Right lobe of liver (tissue), 6 donors: ENCODE results near the gene NTN1. TPM values are rescaled to one million over a fixed set of nuclear protein-coding genes. Genes with fewer than 3 reads are reported as not detected.
A peak's percentile ranks its signal among the peaks of the same experiment; 100 is the strongest.

Experiments
- ATAC-seq, 4 donors: fragments of 200-7000 bp; cut with Tn5 transposase; one replicate each; pipeline ENCODE4 v1.9.1; 2020; ENCODE audit warnings: mild to moderate bottlenecking in 4 of 4, moderate library complexity in 4 of 4
- DNase-seq, 3 donors: peaks; one replicate each; pipeline ENCODE4 v3.0.0-alpha.2; 2020
- H3K27ac ChIP-seq, 3 donors: fragments of 200-600 bp; one replicate each; pipeline ENCODE4 v1.8.0; 2022
- H3K27me3 ChIP-seq, 2 donors: fragments of 200-600 bp; one replicate each; pipeline ENCODE4 v1.8.0; 2022
- H3K36me3 ChIP-seq, 4 donors: fragments of 200-600 bp; sonication (generic) in 1 of 4; one replicate each; pipeline versions ENCODE4 v1.5.1 to v1.8.0; 2017 to 2022; ENCODE audit warnings: control low read depth in 1 of 4
- H3K4me1 ChIP-seq, 4 donors: fragments of 200-600 bp; sonication (generic) in 1 of 4; one replicate each; pipeline versions ENCODE4 v1.5.1 to v1.8.0; 2017 to 2022; ENCODE audit warnings: control low read depth in 1 of 4
- H3K4me3 ChIP-seq, 3 donors: fragments of 200-600 bp; one replicate each; pipeline ENCODE4 v1.8.0; 2022
- H3K9me3 ChIP-seq, 4 donors: fragments of 200-600 bp; sonication (generic) in 1 of 4; one replicate each; pipeline versions ENCODE4 v1.5.1 to v1.8.0; 2017 to 2022; ENCODE audit warnings: control low read depth in 1 of 4
- CTCF ChIP-seq, 4 donors: fragments of 200-600 bp in 3 of 4; fragments of 450-650 bp in 1 of 4; IDR thresholded peaks; one replicate each; pipeline versions ENCODE4 v1.5.1 to v1.8.0; 2016 to 2022; ENCODE audit warnings: antibody characterized with exemption in 4 of 4, mild to moderate bottlenecking in 2 of 4
- POLR2A ChIP-seq: fragments of 450-650 bp; IDR thresholded peaks from one replicate; pipeline ENCODE4 v1.6.1; 2017; ENCODE audit warnings: antibody characterized with exemption, mild to moderate bottlenecking
- WGBS: methylation state at CpG from one replicate; pipeline ENCODE4 v1.1.6; 2018; ENCODE audit warnings: low coverage, low lambda C conversion rate; ENCODE audit not compliant: insufficient coverage; ENCODE audit errors: missing lambda C conversion rate; 5-methylcytosine and 5-hydroxymethylcytosine counted together
- intact Hi-C, 2 donors: fragments of 100-400 bp; cut with DNase I; formaldehyde crosslinking; loops; one replicate each; pipeline versions ENCODE4 v1.11.2 to v1.14.1; 2022
- total RNA-seq, 6 experiments: library from RNA; depleted of rRNA in 2 of 6; stranded (reverse); fragments of >200 nt in 2 of 6; fragmentation: NEBNext Ultra II Directional in 3 of 6; extraction: Animal tissue kit (Norgen Biotek cat#: 25700) in 3 of 6; gene quantifications; one replicate each; pipeline versions ENCODE4 v1.1.0 to v1.2.4, GENCODE V29; 2016 to 2023
- donor health status: DM: no; HTN: yes; CAD: no.
- donor health status: DM: no; HTN: no; CAD: no.
- donor health status: DM: no; HTN: no; CAD: no.
- donor health status: DM: no; HTN: yes; CAD: no.
- donor health status: DM: no; HTN: yes; CAD: no.

Gene NTN1
- total RNA-seq, 6 experiments from 2014 or later = 3.5 to 12.5 (median 8.5) TPM

GRCh38 chr17:9057310-9057709, 36.0 kb downstream of the NTN1 start:
- 10% methylated on average over 7 of the region's 7 CpGs for WGBS
- DNase-seq (peak; percentile 51 to 88 (median 86)), ATAC-seq (peak; percentile 73 to 85 (median 82))
- Histone ChIP-seq H3K4me3 (no peak overlapping the region), H3K36me3 (no peaks in the 10 kb centered on the region), H3K4me1 (peaks cover 0 to 53% (median 20%) of the 10 kb centered on the region in 4 donors), H3K27me3 (no peaks in the 10 kb centered on the region), H3K27ac (peak overlapping the region; percentile 13 to 80 (median 63)), H3K9me3 (no peaks in the 10 kb centered on the region)
- TF ChIP-seq CTCF (IDR thresholded peaks at IDR 0.05) = no peak
- no peak for TF ChIP-seq POLR2A
- intact Hi-C loops = no loop called here

GRCh38 chr17:9062399-9062902, 41.1 kb downstream of the NTN1 start:
- H3K27me3 ChIP-seq = no peaks in the 10 kb centered on the region
- 68% methylated on average over 9 of the region's 9 CpGs for WGBS
- ATAC-seq (no peak), DNase-seq (no peak)
- H3K9me3 ChIP-seq = no peaks in the 10 kb centered on the region
- H3K27ac ChIP-seq = peak overlapping the region in 2 of 3 donors; percentile 88 to 91
- no peak for TF ChIP-seq POLR2A
- no peak for TF ChIP-seq CTCF (IDR thresholded peaks at IDR 0.05)
- peaks cover 0 to 31% (median 15%) of the 10 kb centered on the region in 4 donors for H3K4me1 ChIP-seq
- no peaks in the 10 kb centered on the region for H3K36me3 ChIP-seq
- no peak overlapping the region for H3K4me3 ChIP-seq
- intact Hi-C loops = no loop called here

GRCh38 chr17:9064311-9064834, 43.1 kb downstream of the NTN1 start:
- TF ChIP-seq POLR2A (no peak), CTCF (IDR thresholded peaks at IDR 0.05) (no peak)
- intact Hi-C loops = no loop called here
- ATAC-seq = no peak
- WGBS = 85% methylated on average over 6 of the region's 6 CpGs
- DNase-seq = no peak
- H3K9me3 ChIP-seq = no peaks in the 10 kb centered on the region
- H3K4me3 ChIP-seq = no peak overlapping the region
- no peaks in the 10 kb centered on the region for H3K36me3 ChIP-seq
- H3K4me1 ChIP-seq = peaks cover 0 to 24% (median 11%) of the 10 kb centered on the region in 4 donors
- no peaks in the 10 kb centered on the region for H3K27me3 ChIP-seq
- H3K27ac ChIP-seq = no peak overlapping the region

- H3K4me1 ChIP-seq = peaks cover 0 to 6% (median 0%) of the 10 kb centered on the region in 4 donors
- H3K27ac ChIP-seq = no peak overlapping the region
- H3K9me3 ChIP-seq = no peaks in the 10 kb centered on the region
- no peak for TF ChIP-seq POLR2A
- no peak for TF ChIP-seq CTCF (IDR thresholded peaks at IDR 0.05)
- H3K27me3 ChIP-seq = no peaks in the 10 kb centered on the region
- ATAC-seq = no peak
- 74% methylated on average over 6 of the region's 10 CpGs for WGBS
- no peak overlapping the region for H3K4me3 ChIP-seq
- no peaks in the 10 kb centered on the region for H3K36me3 ChIP-seq
- intact Hi-C loops = no loop called here
- no peak for DNase-seq
Observed at GRCh38 chr17:9071016-9071415, 49.7 kb downstream of the NTN1 start.
